H1 (cell line): ENCODE measurements around the gene TRDN. TPM values are rescaled to one million over a fixed set of nuclear protein-coding genes. Genes with fewer than 3 reads are reported as not detected.

Source experiments
- CTCF ChIA-PET: fragments of 300-600 bp; sonication (Branson Sonifier 250); formaldehyde crosslinking; loops from one replicate; lab custom pipeline; 2021; ENCODE audit not compliant: partially characterized antibody; lab: Charles Lee
- POLR2A ChIA-PET: fragments of 300-600 bp; sonication (Branson Sonifier 250); formaldehyde crosslinking; loops from one replicate; lab custom pipeline; 2021; ENCODE audit warnings: inconsistent platforms; ENCODE audit not compliant: partially characterized antibody; lab: Charles Lee
- DNase-seq, 2 experiments: peaks; one replicate each; pipeline versions ENCODE4 v3.0.0 to v3.0.0-alpha.2; 2010 to 2022; ENCODE audit warnings: low spot score in 2 of 2, low read depth in 1 of 2, mixed read lengths in 1 of 2
- FAIRE-seq: peaks from 2 replicates; lab custom pipeline; 2011; peaks lifted over from hg19 to GRCh38; lab: Jason Lieb, UNC
- H2AFZ ChIP-seq: 2 replicates; pipeline ENCODE4 v1.8.1; 2012; ENCODE audit warnings: low read length, inconsistent platforms
- H2AK5ac ChIP-seq: 2 replicates; pipeline ENCODE4 v1.6.1; 2013; ENCODE audit warnings: low read depth, low read length
- H2BK120ac ChIP-seq: replicated peaks from 2 replicates; pipeline ENCODE3; 2013; ENCODE audit warnings: low read depth, low read length, inconsistent platforms
- H2BK12ac ChIP-seq: 2 replicates; pipeline ENCODE4 v1.6.1; 2013; ENCODE audit warnings: low read depth, low read length
- H2BK15ac ChIP-seq: 2 replicates; pipeline ENCODE4 v1.6.1; 2013; ENCODE audit warnings: low read length
- H2BK20ac ChIP-seq: 2 replicates; pipeline ENCODE4 v1.6.1; 2013; ENCODE audit warnings: low read length
- H2BK5ac ChIP-seq: 2 replicates; pipeline ENCODE4 v1.6.1; 2013; ENCODE audit warnings: low read depth, low read length
- H3K14ac ChIP-seq: 2 replicates; pipeline ENCODE4 v1.6.1; 2013; ENCODE audit warnings: inconsistent platforms; ENCODE audit not compliant: insufficient read length
- H3K18ac ChIP-seq: 2 replicates; pipeline ENCODE4 v1.6.1; 2013; ENCODE audit warnings: low read length; ENCODE audit errors: extremely low read depth
- H3K23ac ChIP-seq: 2 replicates; pipeline ENCODE4 v1.6.1; 2013; ENCODE audit warnings: inconsistent platforms; ENCODE audit not compliant: insufficient read length
- H3K23me2 ChIP-seq: 2 replicates; pipeline ENCODE4 v1.6.1; 2013; ENCODE audit warnings: low read depth, low read length
- H3K27ac ChIP-seq: 2 replicates; pipeline ENCODE4 v1.6.1; 2011; ENCODE audit warnings: low read depth, low read length, inconsistent platforms
- H3K27me3 ChIP-seq, 4 experiments: replicated peaks in 1 of 4; 1 replicate in 1 of 4; 2 replicates in 3 of 4; pipeline versions ENCODE4 v1.6.1 to v1.8.1; 2011 to 2013; ENCODE audit warnings: low read length in 3 of 4, mild to moderate bottlenecking in 3 of 4, inconsistent platforms in 2 of 4, mixed read lengths in 2 of 4, moderate library complexity in 1 of 4; ENCODE audit not compliant: control insufficient read depth in 3 of 4, insufficient read depth in 3 of 4; ENCODE audit errors: extremely low read depth in 1 of 4
- H3K36me3 ChIP-seq, 4 experiments: 2 replicates each; pipeline versions ENCODE4 v1.6.1 to v1.8.1; 2011 to 2013; ENCODE audit warnings: mild to moderate bottlenecking in 4 of 4, low read length in 3 of 4, moderate library complexity in 2 of 4, control low read depth in 1 of 4, inconsistent platforms in 1 of 4; ENCODE audit not compliant: insufficient read depth in 4 of 4, control insufficient read depth in 2 of 4
- H3K4ac ChIP-seq: replicated peaks from 2 replicates; pipeline ENCODE3; 2013; ENCODE audit warnings: low read length, low read depth, mixed read lengths, inconsistent platforms; ENCODE audit not compliant: insufficient read length
- H3K4me1 ChIP-seq, 4 experiments: replicated peaks in 1 of 4; 1 replicate in 1 of 4; 2 replicates in 3 of 4; pipeline versions ENCODE4 v1.6.1 to v1.8.1; 2011 to 2013; ENCODE audit warnings: low read length in 3 of 4, inconsistent platforms in 2 of 4, mixed read lengths in 1 of 4; ENCODE audit not compliant: insufficient read depth in 4 of 4, control insufficient read depth in 3 of 4
- H3K4me2 ChIP-seq, 2 experiments: 2 replicates each; pipeline versions ENCODE4 v1.6.1 to v1.8.1; 2011 to 2013; ENCODE audit warnings: low read depth in 2 of 2, low read length in 2 of 2, control low read depth in 1 of 2, inconsistent platforms in 1 of 2, mild to moderate bottlenecking in 1 of 2; ENCODE audit not compliant: insufficient read depth in 1 of 2
- H3K4me3 ChIP-seq, 4 experiments: fragments of 200-600, 300-600 bp in 1 of 4; sonication (generic), shearing (Covaris generic), sonication (Bioruptor Twin) in 1 of 4; 2 replicates each; pipeline versions ENCODE4 v1.5.1 to v1.8.1; 2011 to 2016; ENCODE audit warnings: low read length in 4 of 4, low read depth in 3 of 4, control low read depth in 2 of 4, inconsistent platforms in 2 of 4, mild to moderate bottlenecking in 2 of 4, mixed read lengths in 1 of 4, moderate library complexity in 1 of 4; ENCODE audit not compliant: insufficient read depth in 2 of 4; ENCODE audit errors: extremely low read depth in 1 of 4
- H3K56ac ChIP-seq: replicated peaks from 2 replicates; pipeline ENCODE3; 2013; ENCODE audit warnings: low read depth, mild to moderate bottlenecking, mixed read lengths, low read length, inconsistent platforms; ENCODE audit not compliant: insufficient read length
- H3K79me1 ChIP-seq: 2 replicates; pipeline ENCODE4 v1.6.1; 2013; ENCODE audit warnings: low read depth, low read length, control low read depth
- H3K79me2 ChIP-seq, 2 experiments: 2 replicates each; pipeline versions ENCODE4 v1.6.1 to v1.8.1; 2012 to 2013; ENCODE audit warnings: low read length in 2 of 2, mild to moderate bottlenecking in 2 of 2, inconsistent platforms in 1 of 2; ENCODE audit not compliant: insufficient read depth in 2 of 2, control insufficient read depth in 1 of 2
- H3K9ac ChIP-seq, 4 experiments: replicated peaks in 1 of 4; 1 replicate in 1 of 4; 2 replicates in 3 of 4; pipeline versions ENCODE4 v1.6.1 to v1.8.1; 2011 to 2013; ENCODE audit warnings: low read depth in 3 of 4, low read length in 3 of 4, control low read depth in 2 of 4, mild to moderate bottlenecking in 2 of 4, moderate library complexity in 2 of 4, inconsistent platforms in 1 of 4; ENCODE audit errors: extremely low read depth in 1 of 4
- H3K9me3 ChIP-seq, 2 experiments: 2 replicates each; pipeline versions ENCODE4 v1.6.1 to v1.8.1; 2012 to 2013; ENCODE audit warnings: mild to moderate bottlenecking in 2 of 2, moderate library complexity in 2 of 2, control low read depth in 1 of 2, inconsistent platforms in 1 of 2, low read depth in 1 of 2, low read length in 1 of 2, mixed read lengths in 1 of 2; ENCODE audit not compliant: insufficient read depth in 2 of 2
- H4K20me1 ChIP-seq, 2 experiments: replicated peaks in 1 of 2; 2 replicates each; pipeline versions ENCODE3 to v1.8.1; 2011 to 2013; ENCODE audit warnings: inconsistent platforms in 2 of 2, low read length in 2 of 2, mild to moderate bottlenecking in 1 of 2; ENCODE audit not compliant: insufficient read depth in 2 of 2, control insufficient read depth in 1 of 2
- H4K5ac ChIP-seq: 2 replicates; pipeline ENCODE4 v1.6.1; 2013; ENCODE audit warnings: low read length, low read depth, mixed read lengths, inconsistent platforms; ENCODE audit not compliant: insufficient read length
- H4K8ac ChIP-seq: 2 replicates; pipeline ENCODE4 v1.8.0; 2013; ENCODE audit warnings: mild to moderate bottlenecking, moderate library complexity, low read length, inconsistent platforms; ENCODE audit not compliant: insufficient read depth; ENCODE audit errors: extremely low read depth
- H4K91ac ChIP-seq: replicated peaks from 2 replicates; pipeline ENCODE3; 2013; ENCODE audit warnings: low read length, mixed read lengths, inconsistent platforms; ENCODE audit not compliant: insufficient read length
- FOSL1 ChIP-seq: IDR thresholded peaks from 2 replicates; pipeline ENCODE4 v1.6.1; 2011; ENCODE audit warnings: mild to moderate bottlenecking, low read depth, low read length, moderate library complexity; ENCODE audit not compliant: insufficient read depth
- MAFK ChIP-seq: IDR thresholded peaks from 2 replicates; pipeline ENCODE4 v1.6.1; 2012; ENCODE audit warnings: low read depth, mild to moderate bottlenecking, improper control_type of control experiment, low read length
- RAD21 ChIP-seq, 2 experiments: IDR thresholded peaks in 1 of 2; conservative IDR thresholded peaks in 1 of 2; 2 replicates each; pipeline ENCODE4 v1.6.1; 2011; ENCODE audit warnings: low read depth in 2 of 2, low read length in 2 of 2, improper control_type of control experiment in 1 of 2, inconsistent platforms in 1 of 2, mild to moderate bottlenecking in 1 of 2, moderate library complexity in 1 of 2
- WGBS, 2 experiments: shearing (Covaris generic) in 1 of 2; methylation state at CpG; one replicate each; pipeline versions ENCODE4 v1.1.6 to v1.1.7; 2013 to 2015; ENCODE audit warnings: low lambda C conversion rate in 2 of 2, mixed read lengths in 2 of 2, inconsistent platforms in 1 of 2, low coverage in 1 of 2, missing lambda C conversion rate in 1 of 2; ENCODE audit not compliant: insufficient replicate concordance in 2 of 2, insufficient coverage in 1 of 2, insufficient read length in 1 of 2; ENCODE audit errors: extremely low coverage in 1 of 2, missing lambda C conversion rate in 1 of 2; 5-methylcytosine and 5-hydroxymethylcytosine counted together
- polyA plus RNA-seq, 7 experiments: library from polyadenylated mRNA; depleted of rRNA in 3 of 7; stranded (reverse) in 5 of 7; unstranded in 2 of 7; fragments of >200 nt in 5 of 7; fragments of 200-250 nt in 2 of 7; gene quantifications; 1 replicate in 5 of 7; 2 replicates in 1 of 7; 4 replicates in 1 of 7; pipeline versions ENCODE4 v1.2.1 to v1.2.3, GENCODE V29; 2011 to 2013; ENCODE audit warnings: missing spikeins in 2 of 7, mixed read lengths in 2 of 7
- total RNA-seq: library from RNA; stranded (reverse); fragmentation: NEBNext Ultra II Directional; extraction: Animal tissue kit (Norgen Biotek cat#: 25700); gene quantifications from 2 replicates; pipeline ENCODE4 v1.2.1, GENCODE V29; 2021

The TRDN gene
- total and polyA plus RNA-seq, 2 of the 8 experiments (the other 6 are each of a cell fraction or from before 2014, with no cell fraction given): 1.6 to 41.6 TPM

DNA sequence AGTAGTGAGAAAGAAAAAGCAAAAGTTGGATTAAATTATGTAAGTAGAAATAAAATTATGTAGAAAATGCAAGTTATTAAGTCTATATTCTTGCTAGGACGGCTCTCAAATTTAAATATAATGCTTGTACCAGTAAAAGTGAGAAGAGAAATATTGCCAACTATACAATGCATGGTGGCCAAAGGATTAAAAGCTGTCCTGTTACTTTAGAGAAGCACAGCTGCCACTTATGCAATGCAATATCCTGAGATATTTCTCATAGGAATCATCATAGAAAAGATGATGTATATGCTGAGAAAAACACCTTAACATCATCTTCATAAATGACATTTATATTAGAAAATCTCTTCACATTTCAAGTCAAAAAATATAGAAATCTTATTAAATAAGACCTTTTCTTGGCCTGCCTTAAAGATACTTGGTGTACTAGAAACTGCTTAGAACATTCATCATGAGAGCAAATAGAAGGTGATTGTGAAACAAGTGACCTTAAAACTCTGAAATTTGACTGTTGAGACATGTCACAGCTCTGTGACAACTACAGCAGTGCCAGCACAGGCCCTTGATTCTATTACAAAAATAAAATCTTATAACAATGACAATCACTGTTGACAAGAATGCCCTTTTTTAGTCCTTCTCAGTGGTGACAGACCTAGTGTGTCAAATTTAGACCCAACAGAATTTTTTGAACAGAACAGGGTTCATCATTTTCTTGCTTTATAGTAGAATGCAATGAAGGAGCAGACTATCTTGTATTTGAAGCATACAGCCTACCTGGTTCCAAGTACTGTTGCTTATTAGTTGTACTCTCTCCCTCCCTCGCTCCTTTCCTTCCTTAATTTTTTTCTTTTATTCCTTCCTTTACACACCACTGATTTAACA lies 467.6 kb downstream of the TRDN start:
- Histone ChIP-seq H3K56ac (no peak overlapping the region), H3K27me3 (no peaks in the 10 kb centered on the region), H3K79me1 (no peaks in the 10 kb centered on the region), H3K36me3 (no peaks in the 10 kb centered on the region), H2BK12ac (no peak overlapping the region), H3K4me1 (no peaks in the 10 kb centered on the region), H2BK5ac (no peak overlapping the region), H2BK20ac (no peak overlapping the region), H3K23ac (no peak overlapping the region), H4K8ac (no peak overlapping the region), H4K91ac (no peak overlapping the region), H3K79me2 (no peaks in the 10 kb centered on the region), H2AK5ac (no peak overlapping the region), H3K4me3 (no peak overlapping the region), H3K4ac (no peak overlapping the region), H2BK15ac (no peak overlapping the region), H3K4me2 (no peak overlapping the region), H3K14ac (no peak overlapping the region), H4K5ac (no peak overlapping the region), H3K18ac (no peak overlapping the region), H3K23me2 (no peaks in the 10 kb centered on the region), H3K9me3 (no peaks in the 10 kb centered on the region), H4K20me1 (no peaks in the 10 kb centered on the region), H3K27ac (no peak overlapping the region), H2BK120ac (no peak overlapping the region), H3K9ac (no peak overlapping the region; a peak in 1 of 7 replicates), H2AFZ (no peak overlapping the region)
- no peak for TF ChIP-seq MAFK
- no peak for TF ChIP-seq RAD21 (IDR thresholded peaks at IDR 0.05 in 1 of 2, conservative IDR thresholded peaks at IDR 0.05 in 1 of 2; ENCODE audit: low read depth in 2 of 2, low read length in 2 of 2)
- TF ChIP-seq FOSL1: no peak
- CTCF ChIA-PET: no interaction called here
- WGBS, 2 experiments: 85% methylated on average over 2 of the region's 2 CpGs; no CpG with 5 or more reads in 1 of the 2 experiments
- DNase-seq (no peak), FAIRE-seq (no peak)
- POLR2A ChIA-PET: no interaction called here
